ENCODE results near the gene ATN1.

DNA sequence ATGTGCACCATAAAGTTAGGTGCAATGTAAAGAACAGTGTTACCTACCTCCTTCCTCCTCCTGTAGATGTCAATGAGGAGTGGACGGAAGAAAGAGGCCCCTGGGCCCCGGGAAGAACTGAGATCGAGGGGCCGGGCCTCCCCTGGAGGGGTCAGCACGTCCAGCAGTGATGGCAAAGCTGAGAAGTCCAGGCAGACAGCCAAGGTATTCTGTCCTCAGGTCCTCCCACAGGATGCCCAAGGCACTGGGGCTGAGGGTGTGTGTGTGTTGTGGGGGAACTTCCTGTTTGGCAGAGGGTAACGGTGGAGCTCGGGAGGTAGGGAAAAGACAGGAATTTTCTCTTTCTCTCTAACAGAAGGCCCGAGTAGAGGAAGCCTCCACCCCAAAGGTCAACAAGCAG, 6.4 kb downstream of the ATN1 start:
- TF ChIP-seq EP300 (IDR thresholded peaks at IDR 0.05; ENCODE audit: borderline replicate concordance), result no peak
- no peak for TF ChIP-seq EGR1 (IDR thresholded peaks at IDR 0.05)
- TF ChIP-seq, protein P1, sequence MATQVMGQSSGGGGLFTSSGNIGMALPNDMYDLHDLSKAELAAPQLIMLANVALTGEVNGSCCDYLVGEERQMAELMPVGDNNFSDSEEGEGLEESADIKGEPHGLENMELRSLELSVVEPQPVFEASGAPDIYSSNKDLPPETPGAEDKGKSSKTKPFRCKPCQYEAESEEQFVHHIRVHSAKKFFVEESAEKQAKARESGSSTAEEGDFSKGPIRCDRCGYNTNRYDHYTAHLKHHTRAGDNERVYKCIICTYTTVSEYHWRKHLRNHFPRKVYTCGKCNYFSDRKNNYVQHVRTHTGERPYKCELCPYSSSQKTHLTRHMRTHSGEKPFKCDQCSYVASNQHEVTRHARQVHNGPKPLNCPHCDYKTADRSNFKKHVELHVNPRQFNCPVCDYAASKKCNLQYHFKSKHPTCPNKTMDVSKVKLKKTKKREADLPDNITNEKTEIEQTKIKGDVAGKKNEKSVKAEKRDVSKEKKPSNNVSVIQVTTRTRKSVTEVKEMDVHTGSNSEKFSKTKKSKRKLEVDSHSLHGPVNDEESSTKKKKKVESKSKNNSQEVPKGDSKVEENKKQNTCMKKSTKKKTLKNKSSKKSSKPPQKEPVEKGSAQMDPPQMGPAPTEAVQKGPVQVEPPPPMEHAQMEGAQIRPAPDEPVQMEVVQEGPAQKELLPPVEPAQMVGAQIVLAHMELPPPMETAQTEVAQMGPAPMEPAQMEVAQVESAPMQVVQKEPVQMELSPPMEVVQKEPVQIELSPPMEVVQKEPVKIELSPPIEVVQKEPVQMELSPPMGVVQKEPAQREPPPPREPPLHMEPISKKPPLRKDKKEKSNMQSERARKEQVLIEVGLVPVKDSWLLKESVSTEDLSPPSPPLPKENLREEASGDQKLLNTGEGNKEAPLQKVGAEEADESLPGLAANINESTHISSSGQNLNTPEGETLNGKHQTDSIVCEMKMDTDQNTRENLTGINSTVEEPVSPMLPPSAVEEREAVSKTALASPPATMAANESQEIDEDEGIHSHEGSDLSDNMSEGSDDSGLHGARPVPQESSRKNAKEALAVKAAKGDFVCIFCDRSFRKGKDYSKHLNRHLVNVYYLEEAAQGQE (IDR thresholded peaks at IDR 0.05; ENCODE audit: low read depth), result no peak
- TF ChIP-seq, protein P2, sequence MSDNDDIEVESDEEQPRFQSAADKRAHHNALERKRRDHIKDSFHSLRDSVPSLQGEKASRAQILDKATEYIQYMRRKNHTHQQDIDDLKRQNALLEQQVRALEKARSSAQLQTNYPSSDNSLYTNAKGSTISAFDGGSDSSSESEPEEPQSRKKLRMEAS (IDR thresholded peaks at IDR 0.05), result no peak
- TF ChIP-seq RAD21 (IDR thresholded peaks at IDR 0.05; ENCODE audit: low read depth), result no peak
- TF ChIP-seq CEBPB (IDR thresholded peaks at IDR 0.05), result no peak
- no peak for TF ChIP-seq FOXM1 (IDR thresholded peaks at IDR 0.05; ENCODE audit: borderline replicate concordance, low read depth)
- TF ChIP-seq ZBTB7A (IDR thresholded peaks at IDR 0.05; ENCODE audit: low read depth), result no peak
- no peak for TF ChIP-seq CREB1 (IDR thresholded peaks at IDR 0.05; ENCODE audit: low read depth)
- TF ChIP-seq, protein P3, sequence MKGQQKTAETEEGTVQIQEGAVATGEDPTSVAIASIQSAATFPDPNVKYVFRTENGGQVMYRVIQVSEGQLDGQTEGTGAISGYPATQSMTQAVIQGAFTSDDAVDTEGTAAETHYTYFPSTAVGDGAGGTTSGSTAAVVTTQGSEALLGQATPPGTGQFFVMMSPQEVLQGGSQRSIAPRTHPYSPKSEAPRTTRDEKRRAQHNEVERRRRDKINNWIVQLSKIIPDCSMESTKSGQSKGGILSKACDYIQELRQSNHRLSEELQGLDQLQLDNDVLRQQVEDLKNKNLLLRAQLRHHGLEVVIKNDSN (IDR thresholded peaks at IDR 0.05), result no peak
